Keratinocyte (primary cell): Measurements from ENCODE around the gene MYL7. TPM values are rescaled to one million over a fixed set of nuclear protein-coding genes. Genes with fewer than 3 reads are reported as not detected.

Experiments
- DNase-seq: peaks from one replicate; pipeline ENCODE4 v3.0.0-alpha.2; 2011; ENCODE audit warnings: low read depth, missing footprints, low spot score
- FAIRE-seq: peaks from 2 replicates; lab custom pipeline; 2011; peaks lifted over from hg19 to GRCh38; lab: Jason Lieb, UNC
- H2AFZ ChIP-seq: 2 replicates; pipeline ENCODE4 v1.6.0; 2012; ENCODE audit warnings: low read length, control low read depth, inconsistent platforms; ENCODE audit not compliant: control insufficient read depth
- H3K27ac ChIP-seq: 2 replicates; pipeline ENCODE4 v1.5.1; 2011; ENCODE audit warnings: low read length; ENCODE audit not compliant: control insufficient read depth, insufficient read depth
- H3K27me3 ChIP-seq: 3 replicates; pipeline ENCODE4 v1.6.0; 2011; ENCODE audit warnings: low read length; ENCODE audit not compliant: control insufficient read depth, insufficient read depth; ENCODE audit errors: extremely low read depth
- H3K36me3 ChIP-seq, 2 experiments: 2 replicates in 1 of 2; 3 replicates in 1 of 2; pipeline ENCODE4 v1.5.1; 2011; ENCODE audit warnings: low read length in 2 of 2, mild to moderate bottlenecking in 1 of 2; ENCODE audit not compliant: control insufficient read depth in 2 of 2, insufficient read depth in 2 of 2; ENCODE audit errors: extremely low read depth in 1 of 2
- H3K4me1 ChIP-seq: 3 replicates; pipeline ENCODE4 v1.5.1; 2011; ENCODE audit warnings: low read length; ENCODE audit not compliant: control insufficient read depth, insufficient read depth; ENCODE audit errors: extremely low read depth
- H3K4me2 ChIP-seq: 3 replicates; pipeline ENCODE4 v1.6.0; 2011; ENCODE audit warnings: low read depth, low read length; ENCODE audit not compliant: control insufficient read depth, insufficient read depth; ENCODE audit errors: extremely low read depth
- H3K4me3 ChIP-seq, 3 experiments: fragments of 200-600 bp in 1 of 3; sonication (generic) in 1 of 3; 2 replicates in 2 of 3; 3 replicates in 1 of 3; pipeline ENCODE4 v1.5.1; 2011 to 2016; ENCODE audit warnings: low read length in 3 of 3, mild to moderate bottlenecking in 3 of 3, control low read depth in 2 of 3, inconsistent platforms in 1 of 3, low read depth in 1 of 3, mixed read lengths in 1 of 3, mixed run types in 1 of 3, moderate library complexity in 1 of 3; ENCODE audit not compliant: control insufficient read depth in 2 of 3, insufficient read depth in 2 of 3; ENCODE audit errors: extremely low read depth in 1 of 3
- H3K79me2 ChIP-seq: 2 replicates; pipeline ENCODE4 v1.6.0; 2012; ENCODE audit warnings: low read length; ENCODE audit not compliant: control insufficient read depth, insufficient read depth
- H3K9ac ChIP-seq: 3 replicates; pipeline ENCODE4 v1.6.0; 2011; ENCODE audit warnings: low read length; ENCODE audit not compliant: control insufficient read depth, insufficient read depth; ENCODE audit errors: extremely low read depth
- H3K9me1 ChIP-seq: 3 replicates; pipeline ENCODE4 v1.6.0; 2011; ENCODE audit warnings: low read length; ENCODE audit not compliant: control insufficient read depth, insufficient read depth; ENCODE audit errors: extremely low read depth
- H3K9me3 ChIP-seq: 2 replicates; pipeline ENCODE4 v1.5.1; 2012; ENCODE audit warnings: low read depth, low read length; ENCODE audit not compliant: control insufficient read depth
- H4K20me1 ChIP-seq: 3 replicates; pipeline ENCODE4 v1.6.0; 2011; ENCODE audit warnings: low read length; ENCODE audit not compliant: control insufficient read depth, insufficient read depth; ENCODE audit errors: extremely low read depth
- EZH2 ChIP-seq: IDR thresholded peaks from one replicate; pipeline ENCODE4 v1.6.1; 2012; ENCODE audit warnings: inconsistent platforms, mild to moderate bottlenecking, low read length, moderate library complexity
- dilution Hi-C: fragments of 300-500 bp; cut with MboI; formaldehyde crosslinking; loops from one replicate; pipeline ENCODE4 v1.7.0; 2020; ENCODE audit warnings: low sequenced_read_pairs; ENCODE audit not compliant: extremely low pct_ligation_motif_present
- polyA plus RNA-seq, 5 experiments: library from polyadenylated mRNA; depleted of rRNA in 3 of 5; stranded (reverse) in 3 of 5; stranded (forward) in 1 of 5; unstranded in 1 of 5; fragments of >200 nt; gene quantifications; 1 replicate in 1 of 5; 2 replicates in 3 of 5; 3 replicates in 1 of 5; pipeline versions ENCODE4 v1.2.1 to v1.2.3, GENCODE V29; 2011 to 2012; ENCODE audit warnings: missing spikeins in 2 of 5, low read depth in 1 of 5, low replicate concordance in 1 of 5
- TF ChIP-seq, protein P1 (sequence below), 3 experiments: IDR thresholded peaks in 1 of 3; conservative IDR thresholded peaks in 1 of 3; optimal IDR thresholded peaks in 1 of 3; 2 replicates in 2 of 3; 3 replicates in 1 of 3; pipeline versions ENCODE3 to v1.5.1; 2011; ENCODE audit warnings: low read length in 3 of 3, mild to moderate bottlenecking in 3 of 3, moderate library complexity in 2 of 3, control low read depth in 1 of 3, inconsistent platforms in 1 of 3; ENCODE audit not compliant: insufficient read depth in 2 of 3; ENCODE audit errors: extremely low read depth in 1 of 3

The MYL7 gene
- polyA plus RNA-seq, 1 donor (not counting 4 experiments of a cell fraction or from before 2014, with no cell fraction given): 0.59 TPM

DNA sequence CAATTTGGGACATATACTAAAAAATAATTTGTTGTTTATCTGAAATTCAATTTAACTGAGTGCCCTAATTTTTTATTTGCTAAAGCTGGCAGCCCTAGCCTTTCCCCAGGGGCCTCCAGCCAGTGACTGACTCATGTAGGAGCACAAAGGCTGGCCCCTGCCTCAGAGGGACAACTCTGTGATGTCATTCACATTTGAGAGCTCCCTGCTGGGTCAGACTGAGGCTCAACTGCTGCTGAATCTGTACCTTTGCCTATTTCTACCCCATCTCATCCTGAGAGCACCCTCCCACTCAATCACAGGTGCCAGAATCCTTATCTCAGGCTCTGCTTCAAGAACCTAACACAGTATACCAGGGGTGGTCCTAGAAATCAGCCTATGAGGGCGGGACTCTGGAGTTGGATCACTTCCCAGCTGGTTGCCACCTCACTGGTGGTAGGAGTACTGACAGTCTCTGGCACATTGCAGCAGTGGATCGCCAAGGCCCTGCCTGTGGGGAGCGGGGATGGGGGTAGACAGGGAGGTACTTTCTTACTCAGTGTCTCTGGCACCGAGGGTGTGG is 36.5 kb upstream of the MYL7 start:
- dilution Hi-C loops: no loop called here

DNA sequence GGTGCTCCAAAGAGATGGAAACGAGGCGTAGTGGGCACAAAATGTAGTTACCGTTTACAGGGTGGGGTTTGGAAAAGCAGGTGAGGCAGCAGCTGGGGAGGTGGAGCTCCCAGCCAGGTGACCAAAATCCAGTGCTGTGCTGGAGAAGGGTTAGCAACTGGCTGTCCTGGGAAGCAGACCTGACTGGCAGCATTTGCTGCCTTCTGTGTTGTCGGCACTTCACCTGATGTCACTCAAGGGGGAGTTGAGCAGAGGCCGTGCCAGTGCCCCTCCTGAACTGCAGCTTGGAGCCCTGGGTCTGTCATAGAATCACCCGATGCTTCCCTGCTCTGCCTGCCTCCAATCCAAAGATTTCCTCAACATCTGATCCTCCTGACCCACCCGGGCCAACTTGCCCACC is 35.4 kb upstream of the MYL7 start:
- no peak overlapping the region for H2AFZ ChIP-seq
- H3K27ac ChIP-seq: no peak overlapping the region
- TF ChIP-seq, protein P1, sequence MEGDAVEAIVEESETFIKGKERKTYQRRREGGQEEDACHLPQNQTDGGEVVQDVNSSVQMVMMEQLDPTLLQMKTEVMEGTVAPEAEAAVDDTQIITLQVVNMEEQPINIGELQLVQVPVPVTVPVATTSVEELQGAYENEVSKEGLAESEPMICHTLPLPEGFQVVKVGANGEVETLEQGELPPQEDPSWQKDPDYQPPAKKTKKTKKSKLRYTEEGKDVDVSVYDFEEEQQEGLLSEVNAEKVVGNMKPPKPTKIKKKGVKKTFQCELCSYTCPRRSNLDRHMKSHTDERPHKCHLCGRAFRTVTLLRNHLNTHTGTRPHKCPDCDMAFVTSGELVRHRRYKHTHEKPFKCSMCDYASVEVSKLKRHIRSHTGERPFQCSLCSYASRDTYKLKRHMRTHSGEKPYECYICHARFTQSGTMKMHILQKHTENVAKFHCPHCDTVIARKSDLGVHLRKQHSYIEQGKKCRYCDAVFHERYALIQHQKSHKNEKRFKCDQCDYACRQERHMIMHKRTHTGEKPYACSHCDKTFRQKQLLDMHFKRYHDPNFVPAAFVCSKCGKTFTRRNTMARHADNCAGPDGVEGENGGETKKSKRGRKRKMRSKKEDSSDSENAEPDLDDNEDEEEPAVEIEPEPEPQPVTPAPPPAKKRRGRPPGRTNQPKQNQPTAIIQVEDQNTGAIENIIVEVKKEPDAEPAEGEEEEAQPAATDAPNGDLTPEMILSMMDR (optimal IDR thresholded peaks at IDR 0.05 in 1 of 3, IDR thresholded peaks at IDR 0.05 in 1 of 3, conservative IDR thresholded peaks at IDR 0.05 in 1 of 3; ENCODE audit: extremely low read depth in 1 of 3, insufficient read depth in 2 of 3, low read length in 3 of 3): no peak
- TF ChIP-seq EZH2: no peak
- no peaks in the 10 kb centered on the region for H3K9me3 ChIP-seq
- FAIRE-seq: no peak
- no peaks in the 10 kb centered on the region for H3K9me1 ChIP-seq
- H4K20me1 ChIP-seq: no peaks in the 10 kb centered on the region
- no peak overlapping the region for H3K9ac ChIP-seq
- no peaks in the 10 kb centered on the region for H3K36me3 ChIP-seq
- dilution Hi-C loops: no loop called here
- H3K79me2 ChIP-seq: no peaks in the 10 kb centered on the region
- no peak overlapping the region for H3K4me2 ChIP-seq
- H3K4me1 ChIP-seq: no peaks in the 10 kb centered on the region
- H3K4me3 ChIP-seq: no peak overlapping the region
- peaks cover 9% of the 10 kb centered on the region for H3K27me3 ChIP-seq
- DNase-seq: no peak

More for the DNA sequence above, 36.5 kb upstream of the MYL7 start:
- Histone ChIP-seq H3K9me1 (no peaks in the 10 kb centered on the region), H3K9ac (no peak overlapping the region), H3K79me2 (no peaks in the 10 kb centered on the region), H3K4me3 (no peak overlapping the region), H3K4me2 (no peak overlapping the region), H3K9me3 (peaks cover 6% of the 10 kb centered on the region), H4K20me1 (no peaks in the 10 kb centered on the region), H3K4me1 (no peaks in the 10 kb centered on the region), H2AFZ (no peak overlapping the region), H3K27me3 (peaks cover 9% of the 10 kb centered on the region), H3K27ac (no peak overlapping the region), H3K36me3 (no peaks in the 10 kb centered on the region)
- TF ChIP-seq, protein P1 (optimal IDR thresholded peaks at IDR 0.05 in 1 of 3, IDR thresholded peaks at IDR 0.05 in 1 of 3, conservative IDR thresholded peaks at IDR 0.05 in 1 of 3; ENCODE audit: extremely low read depth in 1 of 3, insufficient read depth in 2 of 3, low read length in 3 of 3): no peak
- no peak for TF ChIP-seq EZH2
- DNase-seq (no peak), FAIRE-seq (no peak)
